ENCODE data around the gene ACAD10.
"Not testable (repeated sequence)": the region's sequence is repeated elsewhere in the genome, so short reads cannot be mapped to it uniquely, and the experiment has no call there.

The ACAD10 gene

GRCh38 chr12:111687952-111688351 is 2.1 kb downstream of the ACAD10 start:
- no peak for DNase-seq

- DNase-seq: no peak
These were observed 5.4 kb downstream of the ACAD10 start for GRCh38 chr12:111691262-111691661.

GRCh38 chr12:111692575-111693210 is 6.8 kb downstream of the ACAD10 start:
- no peak for DNase-seq

GRCh38 chr12:111693818-111694217 is 8.0 kb downstream of the ACAD10 start:
- DNase-seq: no peak

- DNase-seq: no peak
These were observed 14.1 kb downstream of the ACAD10 start for GRCh38 chr12:111699962-111700361.

- no peak for DNase-seq
These were observed 19.8 kb downstream of the ACAD10 start for GRCh38 chr12:111705672-111706071.

- DNase-seq: no peak
These were observed 20.3 kb downstream of the ACAD10 start for GRCh38 chr12:111706145-111706544.

- no peak for DNase-seq
These were observed 29.4 kb downstream of the ACAD10 start for GRCh38 chr12:111715279-111715678.

GRCh38 chr12:111719316-111719715 is 33.5 kb downstream of the ACAD10 start:
- DNase-seq: not testable (repeated sequence)

GRCh38 chr12:111720457-111720856 is 34.6 kb downstream of the ACAD10 start:
- no peak for DNase-seq

GRCh38 chr12:111723646-111724360 is 38.0 kb downstream of the ACAD10 start:
- DNase-seq: not testable (repeated sequence)

GRCh38 chr12:111728795-111729194 is 42.9 kb downstream of the ACAD10 start:
- DNase-seq: no peak

- DNase-seq: no peak
These were observed 44.6 kb downstream of the ACAD10 start for GRCh38 chr12:111730420-111730819.

- no peak for DNase-seq
These were observed 46.9 kb downstream of the ACAD10 start for GRCh38 chr12:111732786-111733185.

GRCh38 chr12:111733340-111733915 is 47.6 kb downstream of the ACAD10 start:
- DNase-seq: no peak

GRCh38 chr12:111739524-111739923 is 53.7 kb downstream of the ACAD10 start:
- DNase-seq: not testable (repeated sequence)

GRCh38 chr12:111741235-111741812 is 55.5 kb downstream of the ACAD10 start:
- DNase-seq: no peak

GRCh38 chr12:111745211-111745610 is 59.4 kb downstream of the ACAD10 start:
- DNase-seq: no peak

- DNase-seq: no peak
These were observed 61.5 kb downstream of the ACAD10 start for GRCh38 chr12:111747333-111747732.

GRCh38 chr12:111748151-111748672 is 62.4 kb downstream of the ACAD10 start:
- no peak for DNase-seq

GRCh38 chr12:111748867-111749266 is 63.0 kb downstream of the ACAD10 start:
- no peak for DNase-seq

GRCh38 chr12:111749391-111749790 is 63.5 kb downstream of the ACAD10 start:
- DNase-seq: no peak

GRCh38 chr12:111753144-111753881 is 67.5 kb downstream of the ACAD10 start:
- DNase-seq: no peak
